WERI-Rb-1 (cell line): ENCODE results near the gene TBX6.

ENCODE experiments used
- DNase-seq: peaks from one replicate; pipeline ENCODE4 v3.0.0-alpha.2; 2020
- H3K27ac ChIP-seq: fragments of 250-450 bp; sonication (Bioruptor Pico); 2 replicates; pipeline ENCODE4 v1.5.1; 2020; ENCODE audit warnings: mild to moderate bottlenecking, moderate library complexity
- H3K27me3 ChIP-seq: fragments of 250-450 bp; sonication (Bioruptor Pico); 2 replicates; pipeline ENCODE4 v1.5.1; 2021; ENCODE audit warnings: mild to moderate bottlenecking, low read depth, moderate library complexity; ENCODE audit not compliant: insufficient read depth, severe bottlenecking
- H3K36me3 ChIP-seq: fragments of 250-450 bp; sonication (Bioruptor Pico); 2 replicates; pipeline ENCODE4 v1.5.1; 2020; ENCODE audit warnings: mild to moderate bottlenecking, moderate library complexity
- H3K4me3 ChIP-seq: 2 replicates; pipeline ENCODE4 v1.5.1; 2011; ENCODE audit warnings: low read depth, mild to moderate bottlenecking, control low read depth, low read length
- H3K9me3 ChIP-seq: fragments of 250-450 bp; sonication (Bioruptor Pico); 2 replicates; pipeline ENCODE4 v1.5.1; 2021; ENCODE audit warnings: mild to moderate bottlenecking, moderate library complexity; ENCODE audit not compliant: severe bottlenecking
- CTCF ChIP-seq: IDR thresholded peaks from 2 replicates; pipeline ENCODE4 v1.5.1; 2011; ENCODE audit warnings: low read depth, mild to moderate bottlenecking, control low read depth, inconsistent platforms, low read length

The TBX6 gene

GRCh38 chr16:30091474-30092372 lies at the start of gene TBX6:
TBX6 (minus strand) TSS chr16:30091924; CDS start chr16:30091193, 731 bp downstream.
- DNase-seq, result peak; percentile 93

DNA sequence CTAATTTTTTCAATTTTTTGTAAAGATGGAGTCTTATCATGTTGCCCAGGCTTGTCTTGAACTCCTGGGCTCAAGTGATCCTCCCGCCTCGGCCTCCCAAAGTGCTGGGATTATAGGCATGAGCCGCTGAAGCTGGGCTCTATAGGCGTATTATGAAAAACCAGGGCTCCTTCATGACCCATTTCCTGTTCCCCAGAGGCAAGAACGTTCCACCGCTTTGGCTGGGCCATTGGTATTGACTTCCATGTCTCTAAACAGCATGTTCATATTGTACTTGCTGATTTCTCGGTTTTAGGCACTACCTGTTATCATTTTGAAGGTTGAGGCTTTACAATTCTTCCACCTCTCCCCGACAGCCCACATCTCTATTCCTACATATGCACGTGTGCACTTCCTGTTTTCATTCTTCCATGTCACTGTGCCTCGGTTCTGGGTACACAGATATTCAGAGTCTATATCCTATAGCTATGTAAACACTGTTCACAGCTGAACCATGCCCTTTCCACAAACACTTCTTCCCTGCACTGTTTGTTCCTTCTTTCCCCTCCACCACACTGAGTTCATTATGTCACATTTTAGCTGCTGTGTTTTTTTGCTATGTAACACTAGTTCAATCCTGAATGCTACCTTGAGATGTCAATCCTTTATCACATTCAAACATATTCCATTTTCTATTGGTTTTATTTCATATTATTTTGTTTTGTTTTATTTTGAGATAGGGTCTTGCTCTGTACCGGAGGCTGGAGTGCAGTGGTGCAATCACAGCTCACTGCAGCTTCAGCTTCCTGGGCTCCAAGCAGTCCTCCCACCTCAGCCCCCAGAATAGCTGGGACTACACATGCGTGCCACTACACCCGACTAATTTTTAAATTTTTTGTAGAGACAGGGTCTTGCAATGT lies 48.1 kb upstream of the TBX6 start:
- Histone ChIP-seq H3K4me3 (no peak overlapping the region), H3K27ac (no peak overlapping the region), H3K9me3 (no peaks in the 10 kb centered on the region), H3K36me3 (no peaks in the 10 kb centered on the region), H3K27me3 (no peaks in the 10 kb centered on the region)
- DNase-seq, result no peak
- no peak for TF ChIP-seq CTCF

More at GRCh38 chr16:30091474-30092372, at the start of gene TBX6:
- H3K4me3 ChIP-seq, result peak within 1 kb of the TSS; percentile 48
- peak within 1 kb of the TSS; percentile 92 for H3K27ac ChIP-seq
- peak; percentile 90 for TF ChIP-seq CTCF
- peaks cover 5% of the 10 kb centered on the region for H3K9me3 ChIP-seq
- H3K36me3 ChIP-seq, result peaks cover 17% of the 10 kb centered on the region
- no peaks in the 10 kb centered on the region for H3K27me3 ChIP-seq

GRCh38 chr16:30137897-30138296 lies 46.2 kb upstream of the TBX6 start:
- H3K4me3 ChIP-seq, result no peak overlapping the region
- peak; percentile 56 for DNase-seq
- TF ChIP-seq CTCF, result no peak
- no peaks in the 10 kb centered on the region for H3K36me3 ChIP-seq
- peaks cover 2% of the 10 kb centered on the region for H3K9me3 ChIP-seq
- H3K27ac ChIP-seq, result no peak overlapping the region
- no peaks in the 10 kb centered on the region for H3K27me3 ChIP-seq

DNA sequence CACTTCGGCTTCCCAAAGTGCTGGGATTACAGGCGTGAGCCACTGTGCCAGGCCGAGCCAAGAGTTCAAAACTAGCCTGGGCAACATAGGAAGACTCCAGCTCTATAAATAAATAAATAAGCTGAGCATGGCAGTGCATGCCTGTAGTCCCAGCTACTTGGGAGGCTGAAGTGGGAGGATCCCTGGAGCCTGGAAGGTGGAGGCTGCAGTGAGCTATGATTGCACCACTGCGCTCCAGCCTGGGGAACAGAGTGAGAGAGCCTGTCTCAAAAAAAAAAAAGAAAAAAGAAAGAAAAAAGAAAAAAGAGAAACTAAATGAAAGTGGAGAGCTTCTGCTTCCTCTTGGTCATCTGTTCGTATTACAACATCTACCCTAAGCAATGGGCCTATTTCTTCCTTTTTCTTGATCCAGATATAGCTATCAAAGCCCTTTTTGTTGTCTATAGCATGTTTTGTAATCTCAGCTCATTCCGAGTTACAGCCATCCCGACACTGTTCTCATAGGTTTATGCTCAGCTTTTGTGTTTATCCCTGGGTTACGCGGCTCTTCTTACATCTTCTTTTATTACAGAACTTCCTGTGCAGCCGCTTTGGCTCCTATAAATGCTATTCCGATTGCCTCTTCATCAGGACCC lies 45.4 kb upstream of the TBX6 start:
- DNase-seq, result no peak
- Histone ChIP-seq H3K4me3 (no peak overlapping the region), H3K36me3 (no peaks in the 10 kb centered on the region), H3K27me3 (no peaks in the 10 kb centered on the region), H3K27ac (no peak overlapping the region), H3K9me3 (peaks cover 2% of the 10 kb centered on the region)
- no peak for TF ChIP-seq CTCF

GRCh38 chr16:30132591-30132990 lies 40.9 kb upstream of the TBX6 start:
- Histone ChIP-seq H3K4me3 (no peak overlapping the region), H3K27me3 (no peaks in the 10 kb centered on the region), H3K27ac (no peak overlapping the region), H3K9me3 (peaks cover 2% of the 10 kb centered on the region), H3K36me3 (no peaks in the 10 kb centered on the region)
- TF ChIP-seq CTCF, result no peak
- no peak for DNase-seq
